HL-60 (cell line): ENCODE results near the gene TMEM163.

Experiments
- DNase-seq, 2 experiments: peaks; one replicate each; pipeline ENCODE4 v3.0.0-alpha.2; 2010 to 2020; ENCODE audit warnings: low read depth in 1 of 2, low spot score in 1 of 2
- H3K27ac ChIP-seq: fragments of 250-450 bp; sonication (Bioruptor Pico); replicated peaks from 2 replicates; pipeline ENCODE4 v1.5.1; 2020; ENCODE audit warnings: mild to moderate bottlenecking, moderate library complexity
- H3K27me3 ChIP-seq: fragments of 250-450 bp; sonication (Bioruptor Pico); 2 replicates; pipeline ENCODE4 v1.5.1; 2021; ENCODE audit warnings: mild to moderate bottlenecking, moderate library complexity; ENCODE audit not compliant: insufficient read depth, poor library complexity, severe bottlenecking
- H3K4me3 ChIP-seq: replicated peaks from 2 replicates; pipeline ENCODE4 v1.5.1; 2011; ENCODE audit warnings: mild to moderate bottlenecking, control low read depth, low read length; ENCODE audit not compliant: insufficient read depth
- CTCF ChIP-seq: IDR thresholded peaks from one replicate; pipeline ENCODE4 v1.5.1; 2011; ENCODE audit warnings: low read length, control low read depth, inconsistent platforms; ENCODE audit not compliant: insufficient read depth
- GABPA ChIP-seq: IDR thresholded peaks from 2 replicates; pipeline ENCODE4 v1.6.1; 2012; ENCODE audit warnings: low read depth
- POLR2AphosphoS5 ChIP-seq: IDR thresholded peaks from 2 replicates; pipeline ENCODE4 v1.6.1; 2012; ENCODE audit warnings: low read depth
- REST ChIP-seq: IDR thresholded peaks from 2 replicates; pipeline ENCODE4 v1.6.1; 2012; ENCODE audit warnings: low read depth; ENCODE audit not compliant: insufficient replicate concordance
- SPI1 ChIP-seq: IDR thresholded peaks from 2 replicates; pipeline ENCODE4 v1.6.1; 2012; ENCODE audit warnings: low read depth, mild to moderate bottlenecking, borderline replicate concordance

Gene TMEM163

GRCh38 chr2:134449157-134449556, 269.6 kb downstream of the TMEM163 start:
- no peak overlapping the region for H3K27ac ChIP-seq
- no peaks in the 10 kb centered on the region for H3K27me3 ChIP-seq
- no peak overlapping the region for H3K4me3 ChIP-seq
- DNase-seq = no peak
- TF ChIP-seq POLR2AphosphoS5 (no peak), GABPA (no peak), SPI1 (no peak), REST (no peak), CTCF (no peak)

- TF ChIP-seq GABPA (no peak), CTCF (no peak), REST (no peak), POLR2AphosphoS5 (no peak), SPI1 (no peak)
- H3K27ac ChIP-seq = no peak overlapping the region
- no peak overlapping the region for H3K4me3 ChIP-seq
- no peak for DNase-seq
- no peaks in the 10 kb centered on the region for H3K27me3 ChIP-seq
Measured at GRCh38 chr2:134448650-134449049, 270.1 kb downstream of the TMEM163 start.

GRCh38 chr2:134447669-134448068, 271.1 kb downstream of the TMEM163 start:
- no peaks in the 10 kb centered on the region for H3K27me3 ChIP-seq
- no peak overlapping the region for H3K4me3 ChIP-seq
- H3K27ac ChIP-seq = no peak overlapping the region
- TF ChIP-seq POLR2AphosphoS5 = no peak
- TF ChIP-seq SPI1 = no peak
- DNase-seq = no peak

GRCh38 chr2:134446383-134447017, 272.3 kb downstream of the TMEM163 start:
- Histone ChIP-seq H3K27me3 (no peaks in the 10 kb centered on the region), H3K4me3 (no peak overlapping the region), H3K27ac (no peak overlapping the region)
- no peak for DNase-seq
- TF ChIP-seq REST = no peak
- TF ChIP-seq GABPA = no peak
- no peak for TF ChIP-seq POLR2AphosphoS5
- no peak for TF ChIP-seq CTCF
- no peak for TF ChIP-seq SPI1
